Astrocyte of the cerebellum (primary cell): ENCODE measurements around the gene EMP2.
"Not testable (repeated sequence)": the region's sequence is repeated elsewhere in the genome, so short reads cannot be mapped to it uniquely, and the experiment has no call there.

ENCODE experiments used
- DNase-seq: peaks from one replicate; pipeline ENCODE4 v3.0.0-alpha.2; 2011; ENCODE audit warnings: low read depth
- H3K4me3 ChIP-seq: 2 replicates; pipeline ENCODE4 v1.5.1; 2011; ENCODE audit warnings: mild to moderate bottlenecking, low read depth, low read length, moderate library complexity
- in situ Hi-C: cut with HindIII; loops from 2 replicates; pipeline ENCODE4 v1.10.0; 2017; ENCODE audit warnings: low sequenced_read_pairs
- TF ChIP-seq, protein P1 (sequence below): IDR thresholded peaks from 2 replicates; pipeline ENCODE4 v1.5.1; 2012; ENCODE audit warnings: low read length, low read depth, moderate library complexity, mild to moderate bottlenecking; ENCODE audit errors: missing control alignments

The EMP2 gene

DNA sequence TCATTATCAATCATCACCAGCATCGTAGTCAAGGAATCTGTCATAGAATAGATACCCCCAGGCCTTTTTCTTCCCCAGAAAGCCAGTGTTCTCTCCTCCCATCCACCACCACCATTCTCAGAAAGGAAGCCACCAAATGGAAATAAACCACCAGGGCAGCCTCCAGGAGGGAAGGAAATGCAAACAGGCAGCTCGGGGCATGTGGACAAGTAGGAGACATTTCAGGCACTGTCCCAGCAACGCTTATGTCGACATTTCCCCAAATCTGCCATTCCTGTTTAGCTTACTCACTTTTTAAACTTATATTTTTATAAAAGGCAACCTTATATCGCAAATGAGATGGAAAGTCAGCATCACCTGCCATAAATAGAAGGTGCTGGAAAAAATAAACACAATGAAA is 15.8 kb downstream of the EMP2 start:
- in situ Hi-C loops = no loop called here
- no peak for DNase-seq
- TF ChIP-seq, protein P1, sequence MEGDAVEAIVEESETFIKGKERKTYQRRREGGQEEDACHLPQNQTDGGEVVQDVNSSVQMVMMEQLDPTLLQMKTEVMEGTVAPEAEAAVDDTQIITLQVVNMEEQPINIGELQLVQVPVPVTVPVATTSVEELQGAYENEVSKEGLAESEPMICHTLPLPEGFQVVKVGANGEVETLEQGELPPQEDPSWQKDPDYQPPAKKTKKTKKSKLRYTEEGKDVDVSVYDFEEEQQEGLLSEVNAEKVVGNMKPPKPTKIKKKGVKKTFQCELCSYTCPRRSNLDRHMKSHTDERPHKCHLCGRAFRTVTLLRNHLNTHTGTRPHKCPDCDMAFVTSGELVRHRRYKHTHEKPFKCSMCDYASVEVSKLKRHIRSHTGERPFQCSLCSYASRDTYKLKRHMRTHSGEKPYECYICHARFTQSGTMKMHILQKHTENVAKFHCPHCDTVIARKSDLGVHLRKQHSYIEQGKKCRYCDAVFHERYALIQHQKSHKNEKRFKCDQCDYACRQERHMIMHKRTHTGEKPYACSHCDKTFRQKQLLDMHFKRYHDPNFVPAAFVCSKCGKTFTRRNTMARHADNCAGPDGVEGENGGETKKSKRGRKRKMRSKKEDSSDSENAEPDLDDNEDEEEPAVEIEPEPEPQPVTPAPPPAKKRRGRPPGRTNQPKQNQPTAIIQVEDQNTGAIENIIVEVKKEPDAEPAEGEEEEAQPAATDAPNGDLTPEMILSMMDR = no peak
- no peak overlapping the region for H3K4me3 ChIP-seq

GRCh38 chr16:10562361-10562899 is 18.0 kb downstream of the EMP2 start:
- TF ChIP-seq, protein P1 = no peak

DNA sequence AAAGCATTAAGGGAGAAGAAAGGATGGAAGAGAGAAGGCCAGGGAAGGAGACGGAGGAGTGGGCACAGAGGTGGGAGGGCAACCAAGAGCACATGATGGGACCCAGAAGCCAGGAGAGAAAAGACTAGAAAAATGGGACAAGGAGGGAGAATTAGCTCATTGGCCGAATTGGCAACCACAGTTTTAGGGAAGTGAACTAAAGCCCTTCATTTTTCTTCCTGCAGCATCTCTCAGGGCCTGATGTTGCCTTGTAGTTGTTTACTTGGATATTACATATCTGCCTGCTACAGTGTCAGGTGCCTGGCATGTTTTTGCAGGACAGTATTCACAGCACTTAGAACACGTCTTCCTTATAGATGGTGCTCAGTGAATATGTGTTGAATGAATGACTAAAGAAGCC is 19.0 kb downstream of the EMP2 start:
- no peak overlapping the region for H3K4me3 ChIP-seq
- TF ChIP-seq, protein P1 = no peak
- no peak for DNase-seq
- in situ Hi-C loops = no loop called here

More at GRCh38 chr16:10562361-10562899, 18.0 kb downstream of the EMP2 start:
- no peak overlapping the region for H3K4me3 ChIP-seq
- DNase-seq = no peak
- in situ Hi-C loops = no loop called here

DNA sequence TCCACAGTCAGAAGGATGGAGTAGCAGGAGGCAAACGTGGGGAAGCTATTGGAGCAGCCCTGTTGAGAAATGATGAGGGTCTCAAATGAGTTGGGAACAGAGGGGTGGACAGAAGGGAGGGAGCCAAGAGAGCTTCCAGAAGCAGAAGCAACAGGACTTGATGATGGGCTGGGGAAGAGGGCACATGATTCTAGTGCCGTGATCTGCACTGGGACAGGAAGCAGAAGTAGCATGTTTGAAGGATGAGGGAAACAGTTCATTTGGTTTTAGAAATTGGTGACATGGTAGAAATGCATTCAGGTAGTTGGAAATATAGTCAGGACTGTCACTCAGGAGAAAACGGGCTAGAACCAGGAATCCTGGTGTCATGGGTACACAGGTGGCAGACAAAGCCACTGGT is 19.4 kb downstream of the EMP2 start:
- in situ Hi-C loops = no loop called here
- H3K4me3 ChIP-seq = no peak overlapping the region
- TF ChIP-seq, protein P1 = no peak
- no peak for DNase-seq

- H3K4me3 ChIP-seq, DNase-seq, in situ Hi-C loops: not testable (repeated sequence)
Measured at GRCh38 chr16:10559792-10560191, 20.6 kb downstream of the EMP2 start.

- in situ Hi-C loops = no loop called here
- TF ChIP-seq, protein P1 = no peak
- peak overlapping the region; percentile 2 for H3K4me3 ChIP-seq
- peak; percentile 40 for DNase-seq
Measured at GRCh38 chr16:10558746-10559641, 21.4 kb downstream of the EMP2 start.

DNA sequence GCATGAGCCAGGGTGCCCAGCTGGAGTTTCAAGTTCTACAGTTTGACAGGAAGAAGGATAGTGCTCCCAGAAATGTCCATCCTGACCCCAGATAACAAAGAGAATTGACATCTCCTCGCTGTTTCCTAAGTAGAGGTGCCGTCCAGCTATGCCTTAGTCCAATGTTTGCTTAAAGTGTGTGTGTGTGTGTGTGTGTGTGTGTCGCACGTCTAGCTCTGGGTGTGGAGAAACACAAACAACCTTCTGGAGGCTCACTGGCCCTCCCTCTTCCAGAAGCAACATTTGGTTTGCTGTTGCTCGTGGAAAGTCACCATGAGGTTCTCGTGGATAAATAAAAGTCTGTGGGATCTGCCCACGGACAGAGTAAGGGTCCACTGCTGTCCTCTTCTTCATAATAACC is 22.1 kb downstream of the EMP2 start:
- no peak for DNase-seq
- in situ Hi-C loops = no loop called here
- TF ChIP-seq, protein P1 = no peak
- peak overlapping the region; percentile 2 for H3K4me3 ChIP-seq
